ENCODE measurements around the gene CYP4Z1. TPM values are rescaled to one million over a fixed set of nuclear protein-coding genes. Genes with fewer than 3 reads are reported as not detected.
"Not testable (repeated sequence)": the region's sequence is repeated elsewhere in the genome, so short reads cannot be mapped to it uniquely, and the experiment has no call there.

The CYP4Z1 gene
- total and polyA plus RNA-seq, 7 donors, result 0.09 to 1.3 (median 0.22) TPM

- H3K4me1 ChIP-seq; H3K27me3 ChIP-seq (ENCODE audit: insufficient read depth in 3 of 3, low read length in 2 of 3); ATAC-seq; H3K27ac ChIP-seq; intact Hi-C loops (cut with DNase I); H3K36me3 ChIP-seq (ENCODE audit: insufficient read depth in 1 of 2, low read depth in 1 of 2); H3K9me3 ChIP-seq; H3K4me3 ChIP-seq; DNase-seq: not testable (repeated sequence)
- 70 to 89% (median 88%) methylated on average over 3 of the region's 3 CpGs for WGBS, 3 donors
Observed at GRCh38 chr1:47157957-47158356, 90.9 kb downstream of the CYP4Z1 start.

GRCh38 chr1:47160716-47161115, 93.7 kb downstream of the CYP4Z1 start:
- Histone ChIP-seq H3K4me1 (no peaks in the 10 kb centered on the region), H3K36me3 (ENCODE audit: insufficient read depth in 1 of 2, low read depth in 1 of 2) (no peaks in the 10 kb centered on the region), H3K27me3 (ENCODE audit: insufficient read depth in 3 of 3, low read length in 2 of 3) (peaks cover 0 to 4% (median 0%) of the 10 kb centered on the region in 3 donors), H3K27ac (no peak overlapping the region), H3K9me3 (no peaks in the 10 kb centered on the region), H3K4me3 (no peak overlapping the region)
- intact Hi-C loops (cut with DNase I), result no loop called here
- TF ChIP-seq, protein P1, sequence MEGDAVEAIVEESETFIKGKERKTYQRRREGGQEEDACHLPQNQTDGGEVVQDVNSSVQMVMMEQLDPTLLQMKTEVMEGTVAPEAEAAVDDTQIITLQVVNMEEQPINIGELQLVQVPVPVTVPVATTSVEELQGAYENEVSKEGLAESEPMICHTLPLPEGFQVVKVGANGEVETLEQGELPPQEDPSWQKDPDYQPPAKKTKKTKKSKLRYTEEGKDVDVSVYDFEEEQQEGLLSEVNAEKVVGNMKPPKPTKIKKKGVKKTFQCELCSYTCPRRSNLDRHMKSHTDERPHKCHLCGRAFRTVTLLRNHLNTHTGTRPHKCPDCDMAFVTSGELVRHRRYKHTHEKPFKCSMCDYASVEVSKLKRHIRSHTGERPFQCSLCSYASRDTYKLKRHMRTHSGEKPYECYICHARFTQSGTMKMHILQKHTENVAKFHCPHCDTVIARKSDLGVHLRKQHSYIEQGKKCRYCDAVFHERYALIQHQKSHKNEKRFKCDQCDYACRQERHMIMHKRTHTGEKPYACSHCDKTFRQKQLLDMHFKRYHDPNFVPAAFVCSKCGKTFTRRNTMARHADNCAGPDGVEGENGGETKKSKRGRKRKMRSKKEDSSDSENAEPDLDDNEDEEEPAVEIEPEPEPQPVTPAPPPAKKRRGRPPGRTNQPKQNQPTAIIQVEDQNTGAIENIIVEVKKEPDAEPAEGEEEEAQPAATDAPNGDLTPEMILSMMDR (IDR thresholded peaks at IDR 0.05), result no peak
- DNase-seq (no peak), ATAC-seq (no peak)

- no peaks in the 10 kb centered on the region for H3K36me3 ChIP-seq (ENCODE audit: insufficient read depth in 1 of 2, low read depth in 1 of 2)
- intact Hi-C loops (cut with DNase I), result no loop called here
- WGBS, 3 donors, result 66 to 71% (median 66%) methylated on average over 5 of the region's 5 CpGs
- no peaks in the 10 kb centered on the region for H3K4me1 ChIP-seq
- TF ChIP-seq, protein P1 (IDR thresholded peaks at IDR 0.05), result no peak
- no peak overlapping the region for H3K27ac ChIP-seq
- H3K4me3 ChIP-seq, result no peak overlapping the region
- no peaks in the 10 kb centered on the region for H3K9me3 ChIP-seq
- ATAC-seq, result no peak
- DNase-seq, result no peak
- H3K27me3 ChIP-seq (ENCODE audit: insufficient read depth in 3 of 3, low read length in 2 of 3), result peaks cover 0 to 4% (median 0%) of the 10 kb centered on the region in 3 donors
Observed at GRCh38 chr1:47161298-47162040, 94.4 kb downstream of the CYP4Z1 start.

DNA sequence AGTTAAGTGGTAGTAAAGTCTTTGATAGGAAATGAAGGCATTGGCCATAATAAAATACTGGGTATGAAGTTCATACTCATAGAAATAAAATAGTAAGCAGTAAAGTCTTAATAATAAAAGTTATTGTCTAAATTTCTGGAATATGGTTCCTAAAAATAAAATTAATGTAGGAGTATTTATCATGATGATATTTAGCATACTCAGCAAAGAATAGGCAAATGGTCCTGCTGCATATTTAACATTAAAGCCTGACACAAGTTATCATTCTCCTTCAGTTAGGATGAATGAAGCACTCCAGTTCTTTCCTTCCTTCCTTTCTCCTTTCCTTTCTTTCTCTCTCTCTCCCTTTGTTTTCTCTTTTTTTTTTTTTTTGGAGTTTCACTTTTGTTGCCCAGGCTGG, 97.5 kb downstream of the CYP4Z1 start:
- H3K36me3 ChIP-seq (ENCODE audit: insufficient read depth in 1 of 2, low read depth in 1 of 2), result no peaks in the 10 kb centered on the region
- no peak overlapping the region for H3K4me3 ChIP-seq
- H3K4me1 ChIP-seq, result no peaks in the 10 kb centered on the region
- DNase-seq, result no peak
- intact Hi-C loops (cut with DNase I), result no loop called here
- H3K9me3 ChIP-seq, result no peaks in the 10 kb centered on the region
- no peak for ATAC-seq
- TF ChIP-seq, protein P1 (IDR thresholded peaks at IDR 0.05), result no peak
- no peak overlapping the region for H3K27ac ChIP-seq
- H3K27me3 ChIP-seq (ENCODE audit: insufficient read depth in 3 of 3, low read length in 2 of 3), result peaks cover 0 to 4% (median 0%) of the 10 kb centered on the region in 3 donors

Other genes with a start within 250 kb of the CYP4Z1 start
- not detected for gene CYP4A11, start 125.8 kb upstream of the CYP4Z1 start, total RNA-seq
- under 1 TPM in 1 of 3 donors, not detected in 2; 0.01 TPM for gene CYP4A11, start 125.8 kb upstream of the CYP4Z1 start, polyA plus RNA-seq
- gene CYP4X1, start 43.6 kb upstream of the CYP4Z1 start, total RNA-seq, result 1 to 10 TPM in 3 of 4 donors, under 1 TPM in 1; 0.54 to 2.3 (median 1.4) TPM
- gene CYP4X1, start 43.6 kb upstream of the CYP4Z1 start, polyA plus RNA-seq, result 1 to 10 TPM in 1 of 3 donors, under 1 TPM in 2; 0.78 to 1.3 (median 0.79) TPM
- gene CYP4A22, start 70.2 kb downstream of the CYP4Z1 start, total RNA-seq, result not detected
- under 1 TPM in 2 of 3 donors, not detected in 1; 0.03 to 0.04 TPM for gene CYP4A22, start 70.2 kb downstream of the CYP4Z1 start, polyA plus RNA-seq
- under 1 TPM in 3 of 4 donors, not detected in 1; 0.25 to 0.81 (median 0.52) TPM for gene PDZK1IP1, start 122.8 kb downstream of the CYP4Z1 start, total RNA-seq
- gene PDZK1IP1, start 122.8 kb downstream of the CYP4Z1 start, polyA plus RNA-seq, result 1 to 10 TPM in 1 of 3 donors, under 1 TPM in 2; 0.11 to 1.4 (median 0.26) TPM
- 1 to 10 TPM; 1.5 to 2.1 (median 1.7) TPM for gene TAL1, start 165.0 kb downstream of the CYP4Z1 start, total RNA-seq
- 1 to 10 TPM in 1 of 3 donors, under 1 TPM in 2; 0.73 to 1.7 (median 0.92) TPM for gene TAL1, start 165.0 kb downstream of the CYP4Z1 start, polyA plus RNA-seq
- under 1 TPM; 0.36 to 0.48 (median 0.43) TPM for gene STIL, start 246.9 kb downstream of the CYP4Z1 start, total RNA-seq
- 1 to 10 TPM in 1 of 3 donors, under 1 TPM in 2; 0.14 to 1.0 (median 0.35) TPM for gene STIL, start 246.9 kb downstream of the CYP4Z1 start, polyA plus RNA-seq